B cell (primary cell): ENCODE results near the gene SUSD4. TPM values are rescaled to one million over a fixed set of nuclear protein-coding genes. Genes with fewer than 3 reads are reported as not detected.

Experiments
- ATAC-seq: fragments of 200-7000 bp; cut with Tn5 transposase; one replicate; pipeline ENCODE4 v1.10.0; 2021; ENCODE audit warnings: low read depth, mild to moderate bottlenecking, moderate number of reproducible peaks, moderate library complexity
- CTCF ChIA-PET: fragments of 350-600 bp; sonication (Branson Sonifier 250); formaldehyde crosslinking; loops from one replicate; lab custom pipeline; 2021; ENCODE audit warnings: antibody characterized with exemption, inconsistent platforms; lab: Charles Lee
- POLR2A ChIA-PET: fragments of 350-600 bp; sonication (Branson Sonifier 250); formaldehyde crosslinking; loops from one replicate; lab custom pipeline; 2021; ENCODE audit warnings: antibody characterized with exemption; lab: Charles Lee
- DNase-seq: peaks from one replicate; pipeline ENCODE4 v3.0.0; 2013
- H2AFZ ChIP-seq: 2 replicates; pipeline ENCODE4 v1.6.1; 2012; ENCODE audit warnings: mild to moderate bottlenecking, low read depth, low read length; ENCODE audit not compliant: insufficient read depth, poor library complexity, severe bottlenecking
- H3K27ac ChIP-seq, 2 donors: 1 replicate in 1 of 2; 2 replicates in 1 of 2; pipeline ENCODE4 v1.5.1; 2012 to 2013; ENCODE audit warnings: low read length in 2 of 2, mild to moderate bottlenecking in 2 of 2, moderate library complexity in 1 of 2
- H3K27me3 ChIP-seq, 4 experiments: fragments of 200-600 bp in 1 of 4; sonication (generic) in 1 of 4; replicated peaks in 1 of 4; 1 replicate in 2 of 4; 2 replicates in 2 of 4; pipeline versions ENCODE4 v1.6.1 to v1.7.0; 2013 to 2016; ENCODE audit warnings: low read length in 3 of 4, mild to moderate bottlenecking in 2 of 4, mixed read lengths in 1 of 4, moderate library complexity in 1 of 4; ENCODE audit not compliant: insufficient read depth in 4 of 4, control insufficient read depth in 3 of 4; ENCODE audit errors: control extremely low read depth in 1 of 4
- H3K36me3 ChIP-seq, 2 experiments: replicated peaks in 1 of 2; 1 replicate in 1 of 2; 2 replicates in 1 of 2; pipeline versions ENCODE4 v1.6.1 to v1.7.1; 2013; ENCODE audit warnings: low read length in 1 of 2; ENCODE audit not compliant: insufficient read depth in 2 of 2, control insufficient read depth in 1 of 2; ENCODE audit errors: control extremely low read depth in 1 of 2, extremely low read depth in 1 of 2
- H3K4me1 ChIP-seq, 2 donors: fragments of 200-600 bp in 1 of 2; sonication (generic) in 1 of 2; 1 replicate in 1 of 2; 2 replicates in 1 of 2; pipeline versions ENCODE4 v1.5.1 to v1.6.1; 2013 to 2017; ENCODE audit warnings: low read length in 2 of 2; ENCODE audit not compliant: control insufficient read depth in 2 of 2, insufficient read depth in 2 of 2
- H3K4me2 ChIP-seq: replicated peaks from 2 replicates; pipeline ENCODE3; 2012; ENCODE audit warnings: mild to moderate bottlenecking, low read depth, low read length; ENCODE audit not compliant: poor library complexity, severe bottlenecking
- H3K4me3 ChIP-seq, 5 experiments: fragments of 200-600 bp in 1 of 5; sonication (generic) in 1 of 5; 1 replicate in 3 of 5; 2 replicates in 2 of 5; pipeline versions ENCODE4 v1.5.1 to v1.7.0; 2011 to 2016; ENCODE audit warnings: low read length in 4 of 5, mild to moderate bottlenecking in 4 of 5, low read depth in 2 of 5, control low read depth in 1 of 5, moderate library complexity in 1 of 5; ENCODE audit not compliant: insufficient read depth in 1 of 5; ENCODE audit errors: control extremely low read depth in 1 of 5, extremely low read depth in 1 of 5
- H3K79me2 ChIP-seq: fragments of 200-600 bp; sonication (generic); one replicate; pipeline ENCODE4 v1.6.0; 2016; ENCODE audit warnings: low read length; ENCODE audit not compliant: control insufficient read depth, insufficient read depth
- H3K9ac ChIP-seq: fragments of 200-600 bp; sonication (generic); 2 replicates; pipeline ENCODE4 v1.6.1; 2017; ENCODE audit warnings: mild to moderate bottlenecking, low read length, moderate library complexity
- H3K9me3 ChIP-seq, 3 donors: one replicate each; pipeline versions ENCODE4 v1.6.1 to v1.7.1; 2013; ENCODE audit warnings: low read length in 2 of 3; ENCODE audit not compliant: control insufficient read depth in 2 of 3, insufficient read depth in 1 of 3; ENCODE audit errors: control extremely low read depth in 1 of 3
- H4K20me1 ChIP-seq: 2 replicates; pipeline ENCODE4 v1.6.0; 2012; ENCODE audit warnings: mild to moderate bottlenecking, low read length; ENCODE audit not compliant: insufficient read depth, control insufficient read depth, poor library complexity, severe bottlenecking
- H3K27ac Mint-ChIP-seq: one replicate; pipeline ENCODE4 v1.8.0; 2021; ENCODE audit warnings: mixed read lengths
- H3K27me3 Mint-ChIP-seq: one replicate; pipeline ENCODE4 v1.8.0; 2021; ENCODE audit warnings: mixed read lengths
- H3K4me1 Mint-ChIP-seq: one replicate; pipeline ENCODE4 v1.8.0; 2021; ENCODE audit warnings: mixed read lengths
- H3K4me3 Mint-ChIP-seq: one replicate; pipeline ENCODE4 v1.8.0; 2021; ENCODE audit warnings: mixed read lengths
- H3K9me3 Mint-ChIP-seq: one replicate; pipeline ENCODE4 v1.8.0; 2022; ENCODE audit warnings: mixed read lengths; ENCODE audit not compliant: insufficient read depth
- EZH2 ChIP-seq: IDR thresholded peaks from 2 replicates; pipeline ENCODE4 v1.6.1; 2012; ENCODE audit warnings: borderline replicate concordance, low read depth, mild to moderate bottlenecking, moderate library complexity, low read length; ENCODE audit not compliant: insufficient read depth, poor library complexity, severe bottlenecking
- WGBS: methylation state at CpG from one replicate; pipeline ENCODE4 v1.1.5; 2013; ENCODE audit warnings: missing lambda C conversion rate; ENCODE audit not compliant: insufficient coverage; 5-methylcytosine and 5-hydroxymethylcytosine counted together
- intact Hi-C: fragments of 100-400 bp; cut with micrococcal nuclease; formaldehyde crosslinking; loops from one replicate; pipeline ENCODE4 v1.10.0; 2022
- polyA plus RNA-seq: library from polyadenylated mRNA; depleted of rRNA; stranded (reverse); fragments of >200 nt; gene quantifications from 2 replicates; pipeline ENCODE4 v1.2.3, GENCODE V29; 2012
- total RNA-seq, 2 donors: library from RNA; stranded (reverse); fragments of 120-200 nt in 1 of 2; gene quantifications; 1 replicate in 1 of 2; 2 replicates in 1 of 2; pipeline versions ENCODE4 v1.2.3 to v1.2.4, GENCODE V29; 2013 to 2022
- TF ChIP-seq, protein P1 (sequence below): fragments of 200-600 bp; IDR thresholded peaks from one replicate; pipeline ENCODE4 v1.8.0; 2022; ENCODE audit warnings: antibody characterized with exemption, mild to moderate bottlenecking

The SUSD4 gene
- total and polyA plus RNA-seq, 2 donors (not counting 1 experiment from before 2014, with no cell fraction given), result 0.13 TPM; not detected in 1

DNA sequence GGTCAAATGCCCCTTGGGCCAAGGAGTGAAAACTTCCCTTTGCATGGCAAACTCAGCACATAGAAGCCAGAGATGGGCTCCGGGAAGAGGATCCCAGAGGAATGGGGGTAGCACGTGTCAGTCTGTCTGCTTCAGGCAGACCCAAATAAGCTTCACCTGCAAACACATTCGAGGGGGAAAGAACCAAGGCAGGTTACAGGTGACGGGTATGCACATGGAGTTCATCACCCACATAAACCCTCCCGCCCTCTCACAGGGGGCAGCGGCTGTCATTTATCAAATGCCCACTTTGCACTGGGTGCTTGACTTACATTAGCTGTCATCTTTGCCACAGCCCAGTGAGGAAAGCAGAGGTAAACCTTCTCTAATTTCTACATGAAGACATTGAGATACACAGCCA, 147.9 kb downstream of the SUSD4 start:
- Mint-ChIP-seq H3K9me3 (peaks cover 10% of the 10 kb centered on the region), H3K27me3 (peaks cover 13% of the 10 kb centered on the region), H3K4me1 (no peaks in the 10 kb centered on the region), H3K4me3 (no peak overlapping the region), H3K27ac (no peak overlapping the region)
- Histone ChIP-seq H3K9me3 (peaks cover 0 to 16% (median 9%) of the 10 kb centered on the region in 3 donors), H3K36me3 (no peaks in the 10 kb centered on the region), H3K9ac (no peak overlapping the region), H3K27me3 (no peaks in the 10 kb centered on the region), H3K4me3 (no peak overlapping the region), H4K20me1 (no peaks in the 10 kb centered on the region), H3K4me2 (no peak overlapping the region), H3K27ac (no peak overlapping the region), H3K79me2 (no peaks in the 10 kb centered on the region), H3K4me1 (no peaks in the 10 kb centered on the region), H2AFZ (no peak overlapping the region)
- ATAC-seq (no peak), DNase-seq (no peak)
- TF ChIP-seq EZH2, result no peak
- TF ChIP-seq, protein P1, sequence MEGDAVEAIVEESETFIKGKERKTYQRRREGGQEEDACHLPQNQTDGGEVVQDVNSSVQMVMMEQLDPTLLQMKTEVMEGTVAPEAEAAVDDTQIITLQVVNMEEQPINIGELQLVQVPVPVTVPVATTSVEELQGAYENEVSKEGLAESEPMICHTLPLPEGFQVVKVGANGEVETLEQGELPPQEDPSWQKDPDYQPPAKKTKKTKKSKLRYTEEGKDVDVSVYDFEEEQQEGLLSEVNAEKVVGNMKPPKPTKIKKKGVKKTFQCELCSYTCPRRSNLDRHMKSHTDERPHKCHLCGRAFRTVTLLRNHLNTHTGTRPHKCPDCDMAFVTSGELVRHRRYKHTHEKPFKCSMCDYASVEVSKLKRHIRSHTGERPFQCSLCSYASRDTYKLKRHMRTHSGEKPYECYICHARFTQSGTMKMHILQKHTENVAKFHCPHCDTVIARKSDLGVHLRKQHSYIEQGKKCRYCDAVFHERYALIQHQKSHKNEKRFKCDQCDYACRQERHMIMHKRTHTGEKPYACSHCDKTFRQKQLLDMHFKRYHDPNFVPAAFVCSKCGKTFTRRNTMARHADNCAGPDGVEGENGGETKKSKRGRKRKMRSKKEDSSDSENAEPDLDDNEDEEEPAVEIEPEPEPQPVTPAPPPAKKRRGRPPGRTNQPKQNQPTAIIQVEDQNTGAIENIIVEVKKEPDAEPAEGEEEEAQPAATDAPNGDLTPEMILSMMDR, result no peak
- POLR2A ChIA-PET, result no interaction called here
- intact Hi-C loops, result no loop called here
- 92% methylated on average over 6 of the region's 6 CpGs for whole genome bisulfite sequencing
- CTCF ChIA-PET, result no interaction called here

DNA sequence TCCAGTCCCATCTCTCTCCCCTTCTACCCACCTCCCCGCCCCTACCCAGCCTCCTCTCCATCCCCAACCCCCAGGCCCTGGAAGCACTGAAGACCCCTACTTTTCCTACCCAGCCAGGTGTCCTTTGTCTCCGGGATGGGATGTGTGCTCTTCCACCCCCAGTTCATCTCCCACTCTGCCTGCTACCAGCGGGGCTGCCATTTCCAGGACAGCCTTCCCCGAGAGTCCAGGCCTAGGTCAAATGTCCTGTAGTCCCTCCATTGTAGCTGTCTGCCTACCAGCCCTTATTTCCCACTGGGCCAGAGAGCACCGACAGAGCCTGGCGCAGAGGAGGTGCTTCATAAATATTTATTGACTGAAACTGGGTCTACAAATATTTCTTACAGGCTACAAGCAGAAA, 148.9 kb downstream of the SUSD4 start:
- ChIA-PET CTCF (no interaction called here), POLR2A (no interaction called here)
- Histone ChIP-seq H2AFZ (no peak overlapping the region), H3K9me3 (peaks cover 0 to 16% (median 9%) of the 10 kb centered on the region in 3 donors), H3K36me3 (no peaks in the 10 kb centered on the region), H3K4me3 (no peak overlapping the region), H3K4me1 (no peaks in the 10 kb centered on the region), H4K20me1 (no peaks in the 10 kb centered on the region), H3K27ac (no peak overlapping the region), H3K27me3 (no peaks in the 10 kb centered on the region), H3K9ac (no peak overlapping the region), H3K79me2 (no peaks in the 10 kb centered on the region), H3K4me2 (no peak overlapping the region)
- intact Hi-C loops, result no loop called here
- Mint-ChIP-seq H3K27ac (no peak overlapping the region), H3K4me1 (no peaks in the 10 kb centered on the region), H3K27me3 (peaks cover 15% of the 10 kb centered on the region), H3K9me3 (peaks cover 10% of the 10 kb centered on the region), H3K4me3 (no peak overlapping the region)
- DNase-seq (no peak), ATAC-seq (no peak)
- TF ChIP-seq, protein P1, result no peak
- no peak for TF ChIP-seq EZH2
- WGBS, result 78% methylated on average over 4 of the region's 6 CpGs
